ENCODE data around the gene CLMN. TPM values are rescaled to one million over a fixed set of nuclear protein-coding genes. Genes with fewer than 3 reads are reported as not detected.

CLMN gene
- total and polyA plus RNA-seq, 2 donors (not counting 3 experiments of a cell fraction or from before 2014, with no cell fraction given): 0.72 to 9.6 TPM

DNA sequence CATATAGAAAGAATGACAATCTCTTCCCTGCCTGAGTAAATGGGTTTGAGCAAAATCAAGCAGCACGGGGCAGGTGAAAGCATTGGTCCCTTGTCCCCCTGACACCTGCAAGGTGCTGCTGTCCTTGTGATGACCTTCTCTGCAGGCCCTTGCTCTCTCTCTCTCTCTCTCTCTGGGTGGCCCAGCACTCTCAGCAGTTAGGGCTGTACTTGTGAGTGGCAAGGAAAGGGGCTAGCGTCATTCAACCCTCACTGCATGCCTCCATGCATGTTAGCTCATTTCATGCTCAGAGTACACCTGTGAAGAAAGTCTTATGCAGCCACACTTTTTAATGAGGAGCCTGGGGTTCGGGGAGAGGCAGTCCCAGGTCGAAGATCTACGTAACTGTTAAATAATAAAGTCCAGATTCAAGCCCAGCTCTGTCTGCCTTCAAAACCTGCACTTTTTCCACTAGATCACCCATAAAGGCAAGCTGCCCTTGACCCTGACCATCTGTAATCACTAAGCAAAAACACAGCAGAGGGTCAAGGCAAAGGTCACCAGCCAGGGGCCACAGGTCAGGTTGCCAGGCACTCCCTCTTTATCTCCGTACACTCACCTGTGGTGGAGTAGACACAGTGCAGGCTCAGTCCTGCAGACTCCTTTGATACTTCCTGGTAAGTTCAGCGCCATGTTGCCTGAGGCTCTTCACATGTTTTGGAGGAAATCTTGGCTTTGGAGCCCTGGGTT lies 44.9 kb upstream of the CLMN start:
- Histone ChIP-seq H3K9ac (replicated peaks; ENCODE audit: extremely low read depth, insufficient read depth, low read length) (no peak overlapping the region), H3K9me1 (replicated peaks; ENCODE audit: control insufficient read depth, extremely low read depth, insufficient read depth, low read length) (no peaks in the 10 kb centered on the region), H3K4me3 (replicated peaks in 1 of 3; ENCODE audit: insufficient read depth in 1 of 3, low read depth in 1 of 3, low read length in 3 of 3) (no peak overlapping the region), H2AFZ (ENCODE audit: low read depth, low read length) (no peak overlapping the region), H3K27ac (ENCODE audit: insufficient read depth, low read depth, low read length) (no peak overlapping the region), H3K79me2 (ENCODE audit: control insufficient read depth, insufficient read depth, low read length) (no peaks in the 10 kb centered on the region), H3K27me3 (ENCODE audit: control insufficient read depth in 2 of 2, insufficient read depth in 2 of 2, low read length in 2 of 2) (peaks cover 0 to 2% of the 10 kb centered on the region in 2 experiments), H3K4me1 (ENCODE audit: control insufficient read depth, extremely low read depth, insufficient read depth, low read length) (no peaks in the 10 kb centered on the region), H3K36me3 (ENCODE audit: control insufficient read depth in 2 of 2, extremely low read depth in 1 of 2, insufficient read depth in 2 of 2, low read length in 2 of 2) (no peaks in the 10 kb centered on the region), H3K9me3 (replicated peaks; ENCODE audit: control insufficient read depth, insufficient read depth, low read length) (no peaks in the 10 kb centered on the region), H4K20me1 (replicated peaks; ENCODE audit: control insufficient read depth, extremely low read depth, insufficient read depth, low read length) (no peaks in the 10 kb centered on the region), H3K4me2 (ENCODE audit: insufficient read depth, low read length) (no peak overlapping the region)
- no peak for DNase-seq (ENCODE audit: low read depth, low spot score)
- no TSS peak for BruUV-seq (replicated peaks)
- no peak for FAIRE-seq
- intact Hi-C loops (cut with micrococcal nuclease): no loop called here
- CTCF ChIA-PET: interaction anchor here (0.7 kb wide), 1 partner anchor 675 kb away, joined by 3 read pairs; no protein-coding TSS in a partner anchor
- dilution Hi-C loops (cut with MboI; ENCODE audit: extremely low pct_ligation_motif_present, low sequenced_read_pairs): no loop called here
- POLR2A ChIA-PET: no interaction called here
- TF ChIP-seq GATA2 (IDR thresholded peaks at IDR 0.05; ENCODE audit: insufficient read depth, insufficient read length, low read depth, low read length) (no peak), POLR2A (IDR thresholded peaks at IDR 0.05; ENCODE audit: low read depth, low read length) (no peak), EZH2 (IDR thresholded peaks at IDR 0.05; ENCODE audit: borderline replicate concordance, low read depth, low read length, severe bottlenecking) (no peak), FOS (IDR thresholded peaks at IDR 0.05; ENCODE audit: borderline replicate concordance, insufficient read depth, low read length) (no peak), MYC (IDR thresholded peaks at IDR 0.05; ENCODE audit: low read depth, low read length) (no peak), POLR2AphosphoS5 (IDR thresholded peaks at IDR 0.05; ENCODE audit: insufficient read depth, low read depth, low read length) (no peak), JUN (IDR thresholded peaks at IDR 0.05; ENCODE audit: borderline replicate concordance, insufficient read depth, insufficient read length, low read depth) (no peak)
- TF ChIP-seq, protein P1, sequence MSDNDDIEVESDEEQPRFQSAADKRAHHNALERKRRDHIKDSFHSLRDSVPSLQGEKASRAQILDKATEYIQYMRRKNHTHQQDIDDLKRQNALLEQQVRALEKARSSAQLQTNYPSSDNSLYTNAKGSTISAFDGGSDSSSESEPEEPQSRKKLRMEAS (IDR thresholded peaks at IDR 0.05; ENCODE audit: insufficient read depth, insufficient read length): no peak
- TF ChIP-seq, protein P2, sequence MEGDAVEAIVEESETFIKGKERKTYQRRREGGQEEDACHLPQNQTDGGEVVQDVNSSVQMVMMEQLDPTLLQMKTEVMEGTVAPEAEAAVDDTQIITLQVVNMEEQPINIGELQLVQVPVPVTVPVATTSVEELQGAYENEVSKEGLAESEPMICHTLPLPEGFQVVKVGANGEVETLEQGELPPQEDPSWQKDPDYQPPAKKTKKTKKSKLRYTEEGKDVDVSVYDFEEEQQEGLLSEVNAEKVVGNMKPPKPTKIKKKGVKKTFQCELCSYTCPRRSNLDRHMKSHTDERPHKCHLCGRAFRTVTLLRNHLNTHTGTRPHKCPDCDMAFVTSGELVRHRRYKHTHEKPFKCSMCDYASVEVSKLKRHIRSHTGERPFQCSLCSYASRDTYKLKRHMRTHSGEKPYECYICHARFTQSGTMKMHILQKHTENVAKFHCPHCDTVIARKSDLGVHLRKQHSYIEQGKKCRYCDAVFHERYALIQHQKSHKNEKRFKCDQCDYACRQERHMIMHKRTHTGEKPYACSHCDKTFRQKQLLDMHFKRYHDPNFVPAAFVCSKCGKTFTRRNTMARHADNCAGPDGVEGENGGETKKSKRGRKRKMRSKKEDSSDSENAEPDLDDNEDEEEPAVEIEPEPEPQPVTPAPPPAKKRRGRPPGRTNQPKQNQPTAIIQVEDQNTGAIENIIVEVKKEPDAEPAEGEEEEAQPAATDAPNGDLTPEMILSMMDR (IDR thresholded peaks at IDR 0.05; ENCODE audit: extremely low read depth in 1 of 2, insufficient read depth in 1 of 2, low read depth in 1 of 2, low read length in 2 of 2): no peak
